Measurements from ENCODE around the gene FKBP4.

Gene FKBP4

GRCh38 chr12:2813214-2814185 is 18.7 kb downstream of the FKBP4 start:
- DNase-seq = peak; percentile 88

- DNase-seq = no peak
Measured at GRCh38 chr12:2819810-2820209, 25.0 kb downstream of the FKBP4 start.

GRCh38 chr12:2820432-2820831 is 25.7 kb downstream of the FKBP4 start:
- DNase-seq = no peak

- DNase-seq = no peak
Measured at GRCh38 chr12:2823483-2823882, 28.7 kb downstream of the FKBP4 start.

GRCh38 chr12:2824541-2824940 is 29.8 kb downstream of the FKBP4 start:
- DNase-seq = no peak

GRCh38 chr12:2825132-2825531 is 30.4 kb downstream of the FKBP4 start:
- no peak for DNase-seq

GRCh38 chr12:2826036-2826435 is 31.3 kb downstream of the FKBP4 start:
- no peak for DNase-seq

GRCh38 chr12:2826721-2827515 is 32.1 kb downstream of the FKBP4 start:
- DNase-seq = no peak

GRCh38 chr12:2829275-2829674 is 34.5 kb downstream of the FKBP4 start:
- DNase-seq = no peak

GRCh38 chr12:2832550-2833127 is 37.9 kb downstream of the FKBP4 start:
- no peak for DNase-seq

- no peak for DNase-seq
Measured at GRCh38 chr12:2833327-2833726, 38.6 kb downstream of the FKBP4 start.

- no peak for DNase-seq
Measured at GRCh38 chr12:2833810-2834209, 39.0 kb downstream of the FKBP4 start.

GRCh38 chr12:2834581-2835491 is 40.1 kb downstream of the FKBP4 start, which contains the start of gene NRIP2:
Gene NRIP2, minus strand, starts transcription at chr12:2835035. Its CDS starts 52 bp downstream, at chr12:2834983.
- no peak for DNase-seq

- DNase-seq = no peak
Measured at GRCh38 chr12:2835691-2836403, 41.1 kb downstream of the FKBP4 start.

- DNase-seq = no peak
Measured at GRCh38 chr12:2836574-2836973, 41.8 kb downstream of the FKBP4 start.

- peak; percentile 90 for DNase-seq
Measured at GRCh38 chr12:2841056-2841650, 46.4 kb downstream of the FKBP4 start.

GRCh38 chr12:2842948-2843347 is 48.2 kb downstream of the FKBP4 start:
- no peak for DNase-seq

GRCh38 chr12:2844786-2845185 is 50.0 kb downstream of the FKBP4 start:
- DNase-seq = no peak

GRCh38 chr12:2845280-2845679 is 50.5 kb downstream of the FKBP4 start:
- no peak for DNase-seq

- DNase-seq = no peak
Measured at GRCh38 chr12:2851931-2852330, 57.2 kb downstream of the FKBP4 start.

GRCh38 chr12:2853626-2854025 is 58.9 kb downstream of the FKBP4 start:
- peak; percentile 68 for DNase-seq

Data from hematopoietic multipotent progenitor cell treated with erythropoietin and hydrocortisone succinate and interleukin-3 and kit ligand, for 8 days (in vitro differentiated cells).